SK-N-SH (cell line): ENCODE results near the gene ARMC9.

Source experiments
- CTCF ChIP-seq: fragments of 200-600 bp; sonication (generic); IDR thresholded peaks from 2 replicates; pipeline ENCODE4 v1.6.1; 2017; ENCODE audit warnings: antibody characterized with exemption, mild to moderate bottlenecking, moderate library complexity
- MAX ChIP-seq: IDR thresholded peaks from 2 replicates; pipeline ENCODE4 v1.4.0; 2012; ENCODE audit warnings: low read depth
- POLR2AphosphoS5 ChIP-seq: IDR thresholded peaks from 2 replicates; pipeline ENCODE4 v1.6.1; 2012; ENCODE audit warnings: low read depth, low read length
- TAF1 ChIP-seq: IDR thresholded peaks from 2 replicates; pipeline ENCODE4 v1.6.1; 2012; ENCODE audit warnings: low read depth, mild to moderate bottlenecking, low read length, moderate library complexity, borderline replicate concordance
- ZBTB33 ChIP-seq: IDR thresholded peaks from 2 replicates; pipeline ENCODE4 v1.4.0; 2012; ENCODE audit warnings: low read depth, borderline replicate concordance

- TF ChIP-seq CTCF (no peak), TAF1 (no peak), MAX (no peak), ZBTB33 (no peak), POLR2AphosphoS5 (no peak)
Measured at GRCh38 chr2:231330311-231330710, 131.9 kb downstream of the ARMC9 start.
